ENCODE measurements around the gene AP2A2. TPM values are rescaled to one million over a fixed set of nuclear protein-coding genes. Genes with fewer than 3 reads are reported as not detected.

The AP2A2 gene
- total RNA-seq, 4 donors from 2014 or later: 79.2 to 115 (median 110) TPM

GRCh38 chr11:1037506-1038055 is 111.9 kb downstream of the AP2A2 start:
- no peak for TF ChIP-seq CTCF (IDR thresholded peaks at IDR 0.05; ENCODE audit: low read depth)

- no peak for TF ChIP-seq CTCF (IDR thresholded peaks at IDR 0.05; ENCODE audit: low read depth)
Observed at GRCh38 chr11:1038361-1038760, 112.7 kb downstream of the AP2A2 start.

GRCh38 chr11:1038921-1039320 is 113.3 kb downstream of the AP2A2 start:
- TF ChIP-seq CTCF (IDR thresholded peaks at IDR 0.05; ENCODE audit: low read depth): no peak

GRCh38 chr11:1039481-1040427 is 114.1 kb downstream of the AP2A2 start:
- no peak for TF ChIP-seq CTCF (IDR thresholded peaks at IDR 0.05; ENCODE audit: low read depth)

GRCh38 chr11:1040428-1041148 is 114.9 kb downstream of the AP2A2 start:
- TF ChIP-seq CTCF (IDR thresholded peaks at IDR 0.05; ENCODE audit: low read depth): no peak

- TF ChIP-seq CTCF (IDR thresholded peaks at IDR 0.05; ENCODE audit: low read depth): no peak
Observed at GRCh38 chr11:1041149-1041467, 115.4 kb downstream of the AP2A2 start.

GRCh38 chr11:1041471-1041870 is 115.8 kb downstream of the AP2A2 start:
- TF ChIP-seq CTCF (IDR thresholded peaks at IDR 0.05; ENCODE audit: low read depth): no peak
